GM23338 (cell line): ENCODE results near the gene ZBTB7C. TPM values are rescaled to one million over a fixed set of nuclear protein-coding genes. Genes with fewer than 3 reads are reported as not detected.

Experiments
- ATAC-seq: fragments of 200-7000 bp; cut with Tn5 transposase; 3 replicates; pipeline ENCODE4 v1.9.1; 2020
- DNase-seq: peaks from one replicate; pipeline ENCODE4 v3.0.0-alpha.2; 2015; ENCODE audit warnings: low spot score
- H2AFZ ChIP-seq: fragments of 200-600 bp; sonication (generic); 2 replicates; pipeline ENCODE4 v1.8.0; 2016; ENCODE audit warnings: antibody characterized with exemption, mild to moderate bottlenecking, moderate library complexity
- H3F3A ChIP-seq: fragments of 200-600 bp; sonication (generic); replicated peaks from 2 replicates; pipeline ENCODE4 v1.8.0; 2017; ENCODE audit warnings: antibody characterized with exemption, mixed run types, low read depth
- H3K27ac ChIP-seq: fragments of 200-600 bp; sonication (generic); 2 replicates; pipeline ENCODE4 v1.6.1; 2016; ENCODE audit warnings: low read depth
- H3K27me3 ChIP-seq: fragments of 200-600 bp; sonication (generic); 2 replicates; pipeline ENCODE4 v1.8.0; 2016; ENCODE audit warnings: mild to moderate bottlenecking, mixed run types, moderate library complexity; ENCODE audit not compliant: insufficient read depth
- H3K36me3 ChIP-seq: fragments of 200-600 bp; sonication (generic); 2 replicates; pipeline ENCODE4 v1.8.0; 2016; ENCODE audit warnings: mild to moderate bottlenecking; ENCODE audit not compliant: insufficient read depth
- H3K4me1 ChIP-seq: fragments of 200-600 bp; sonication (generic); 2 replicates; pipeline ENCODE4 v1.8.0; 2016; ENCODE audit warnings: mild to moderate bottlenecking, moderate library complexity; ENCODE audit not compliant: insufficient read depth
- H3K4me2 ChIP-seq: fragments of 200-600 bp; sonication (generic); 2 replicates; pipeline ENCODE4 v1.7.1; 2017; ENCODE audit warnings: mixed run types
- H3K4me3 ChIP-seq: fragments of 200-600 bp; sonication (generic); 2 replicates; pipeline ENCODE4 v1.6.1; 2016; ENCODE audit warnings: mixed run types
- H3K79me2 ChIP-seq: fragments of 200-600 bp; sonication (generic); replicated peaks from 2 replicates; pipeline ENCODE4 v1.8.0; 2017; ENCODE audit warnings: mild to moderate bottlenecking; ENCODE audit not compliant: insufficient read depth
- H3K9me2 ChIP-seq: fragments of 200-600 bp; sonication (generic); 2 replicates; pipeline ENCODE4 v1.8.0; 2017; ENCODE audit not compliant: insufficient read depth
- H4K20me1 ChIP-seq: fragments of 200-600 bp; sonication (generic); replicated peaks from 2 replicates; pipeline ENCODE4 v1.8.0; 2017; ENCODE audit warnings: mild to moderate bottlenecking; ENCODE audit not compliant: insufficient read depth
- H3K27ac Mint-ChIP-seq: 2 replicates; pipeline ENCODE4 v1.8.0; 2020; ENCODE audit warnings: inconsistent platforms, mild to moderate bottlenecking, moderate library complexity, mixed read lengths
- H3K27me3 Mint-ChIP-seq: 3 replicates; pipeline ENCODE4 v1.8.0; 2022; ENCODE audit warnings: low read depth, mild to moderate bottlenecking, moderate library complexity, mixed read lengths, inconsistent platforms; ENCODE audit not compliant: insufficient read depth, poor library complexity
- H3K36me3 Mint-ChIP-seq: 3 replicates; pipeline ENCODE4 v1.8.0; 2021; ENCODE audit warnings: low read depth, mild to moderate bottlenecking, inconsistent platforms, moderate library complexity, mixed read lengths
- H3K4me1 Mint-ChIP-seq: 3 replicates; pipeline ENCODE4 v1.8.0; 2020; ENCODE audit warnings: mild to moderate bottlenecking, inconsistent platforms, mixed read lengths
- H3K4me3 Mint-ChIP-seq: 3 replicates; pipeline ENCODE4 v1.8.0; 2021; ENCODE audit warnings: moderate library complexity, mild to moderate bottlenecking, inconsistent platforms, mixed read lengths
- H3K9me3 Mint-ChIP-seq: 3 replicates; pipeline ENCODE4 v1.8.0; 2020; ENCODE audit warnings: moderate library complexity, mild to moderate bottlenecking, inconsistent platforms, mixed read lengths
- CREB1 ChIP-seq: fragments of 250-450 bp; sonication (Bioruptor Pico); IDR thresholded peaks from 2 replicates; pipeline ENCODE4 v1.5.0; 2020; ENCODE audit warnings: low read depth, mild to moderate bottlenecking, moderate library complexity
- EZH2 ChIP-seq: fragments of 200-600 bp; sonication (generic); IDR thresholded peaks from one replicate; pipeline ENCODE4 v1.8.0; 2017; ENCODE audit warnings: antibody characterized with exemption, mild to moderate bottlenecking, low read depth; ENCODE audit not compliant: unreplicated experiment
- EZH2phosphoT487 ChIP-seq: fragments of 200-600 bp; sonication (generic); IDR thresholded peaks from one replicate; pipeline ENCODE4 v1.8.1; 2018; ENCODE audit warnings: antibody characterized with exemption; ENCODE audit not compliant: unreplicated experiment
- JUNB ChIP-seq: IDR thresholded peaks from one replicate; pipeline ENCODE4 v1.6.1; 2016; ENCODE audit warnings: antibody characterized with exemption; ENCODE audit not compliant: unreplicated experiment
- NANOG ChIP-seq: IDR thresholded peaks from 2 replicates; pipeline ENCODE4 v1.6.1; 2016; ENCODE audit warnings: antibody characterized with exemption, borderline replicate concordance
- POLR2AphosphoS5 ChIP-seq: IDR thresholded peaks from 2 replicates; pipeline ENCODE4 v1.6.1; 2016; ENCODE audit warnings: antibody characterized with exemption, low read depth
- STAT1 ChIP-seq: IDR thresholded peaks from one replicate; pipeline ENCODE4 v1.6.1; 2016; ENCODE audit warnings: antibody characterized with exemption; ENCODE audit not compliant: unreplicated experiment
- ZNF114 ChIP-seq: fragments of 250-450 bp; sonication (Bioruptor Pico); IDR thresholded peaks from 2 replicates; pipeline ENCODE4 v1.5.0; 2020; ENCODE audit warnings: mild to moderate bottlenecking, moderate library complexity
- ZNF331 ChIP-seq: fragments of 250-450 bp; sonication (Bioruptor Pico); IDR thresholded peaks from 2 replicates; pipeline ENCODE4 v1.5.0; 2020; ENCODE audit warnings: low read depth, mild to moderate bottlenecking, moderate library complexity
- polyA plus RNA-seq: library from polyadenylated mRNA; unstranded; fragments of >200 nt; fragmentation: Nextera tagmentation; extraction: Ambion mirVana; gene quantifications from 2 replicates; pipeline ENCODE4 v1.2.1, GENCODE V29; 2016
- total RNA-seq: library from RNA; depleted of rRNA; stranded (reverse); fragments of >200 nt; shearing (Covaris generic); gene quantifications from 2 replicates; pipeline ENCODE4 v1.2.3, GENCODE V29; 2014
- TF ChIP-seq, protein P1 (sequence below): IDR thresholded peaks from 2 replicates; pipeline ENCODE4 v1.6.1; 2016; ENCODE audit warnings: antibody characterized with exemption
- TF ChIP-seq, protein P2 (sequence below): IDR thresholded peaks from one replicate; pipeline ENCODE4 v1.6.1; 2018; ENCODE audit warnings: antibody characterized with exemption; ENCODE audit not compliant: unreplicated experiment
- TF ChIP-seq, protein P3 (sequence below), 2 experiments: fragments of 200-600 bp in 1 of 2; sonication (generic) in 1 of 2; conservative IDR thresholded peaks; 2 replicates each; pipeline versions ENCODE4 v1.5.1 to v1.6.1; 2016 to 2017; ENCODE audit warnings: antibody characterized with exemption in 2 of 2, low read depth in 2 of 2, mild to moderate bottlenecking in 2 of 2, moderate library complexity in 1 of 2
- TF ChIP-seq, protein P4 (sequence below): fragments of 250-450 bp; sonication (Bioruptor Pico); IDR thresholded peaks from 2 replicates; pipeline ENCODE4 v1.5.0; 2020; ENCODE audit warnings: mild to moderate bottlenecking, moderate library complexity

The ZBTB7C gene
- total and polyA plus RNA-seq, 2 experiments from 2014 or later = 0.03 to 0.14 TPM

DNA sequence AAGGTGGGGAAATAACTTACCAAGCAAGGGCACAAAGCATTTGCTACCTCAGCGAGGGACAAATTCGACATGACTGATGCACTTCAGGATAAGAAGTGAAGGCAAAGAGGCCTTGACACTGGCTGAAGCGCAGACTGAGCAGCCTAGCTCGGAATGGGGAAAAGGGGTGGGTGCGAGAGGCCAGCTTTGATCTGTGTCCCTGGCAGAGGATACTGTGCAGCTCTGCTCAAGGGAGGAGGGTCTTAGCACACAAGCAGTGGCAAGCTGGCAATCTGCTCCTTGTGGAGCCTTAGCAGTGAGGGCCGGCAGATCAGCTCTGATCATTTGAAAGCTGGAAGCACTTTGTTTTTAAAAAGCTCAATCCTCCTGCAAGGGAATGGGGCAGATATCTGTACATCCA lies 222.3 kb downstream of the ZBTB7C start:
- H3K4me3 ChIP-seq = no peak overlapping the region
- no peak overlapping the region for H2AFZ ChIP-seq
- ATAC-seq (no peak), DNase-seq (no peak)
- no peak overlapping the region for H3K4me2 ChIP-seq
- H3K4me1 ChIP-seq = peaks cover under 1% of the 10 kb centered on the region; the same call in 1 of the 2 replicates
- no peak overlapping the region for H3K27ac Mint-ChIP-seq
- H3K79me2 ChIP-seq = no peaks in the 10 kb centered on the region
- peaks cover 11% of the 10 kb centered on the region for H3K4me1 Mint-ChIP-seq
- peaks cover 3% of the 10 kb centered on the region for H3K27me3 Mint-ChIP-seq
- H3K9me3 Mint-ChIP-seq = no peaks in the 10 kb centered on the region
- no peaks in the 10 kb centered on the region for H3K36me3 ChIP-seq
- no peak for TF ChIP-seq POLR2AphosphoS5
- TF ChIP-seq, protein P1, sequence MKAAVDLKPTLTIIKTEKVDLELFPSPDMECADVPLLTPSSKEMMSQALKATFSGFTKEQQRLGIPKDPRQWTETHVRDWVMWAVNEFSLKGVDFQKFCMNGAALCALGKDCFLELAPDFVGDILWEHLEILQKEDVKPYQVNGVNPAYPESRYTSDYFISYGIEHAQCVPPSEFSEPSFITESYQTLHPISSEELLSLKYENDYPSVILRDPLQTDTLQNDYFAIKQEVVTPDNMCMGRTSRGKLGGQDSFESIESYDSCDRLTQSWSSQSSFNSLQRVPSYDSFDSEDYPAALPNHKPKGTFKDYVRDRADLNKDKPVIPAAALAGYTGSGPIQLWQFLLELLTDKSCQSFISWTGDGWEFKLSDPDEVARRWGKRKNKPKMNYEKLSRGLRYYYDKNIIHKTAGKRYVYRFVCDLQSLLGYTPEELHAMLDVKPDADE = no peak
- TF ChIP-seq, protein P2, sequence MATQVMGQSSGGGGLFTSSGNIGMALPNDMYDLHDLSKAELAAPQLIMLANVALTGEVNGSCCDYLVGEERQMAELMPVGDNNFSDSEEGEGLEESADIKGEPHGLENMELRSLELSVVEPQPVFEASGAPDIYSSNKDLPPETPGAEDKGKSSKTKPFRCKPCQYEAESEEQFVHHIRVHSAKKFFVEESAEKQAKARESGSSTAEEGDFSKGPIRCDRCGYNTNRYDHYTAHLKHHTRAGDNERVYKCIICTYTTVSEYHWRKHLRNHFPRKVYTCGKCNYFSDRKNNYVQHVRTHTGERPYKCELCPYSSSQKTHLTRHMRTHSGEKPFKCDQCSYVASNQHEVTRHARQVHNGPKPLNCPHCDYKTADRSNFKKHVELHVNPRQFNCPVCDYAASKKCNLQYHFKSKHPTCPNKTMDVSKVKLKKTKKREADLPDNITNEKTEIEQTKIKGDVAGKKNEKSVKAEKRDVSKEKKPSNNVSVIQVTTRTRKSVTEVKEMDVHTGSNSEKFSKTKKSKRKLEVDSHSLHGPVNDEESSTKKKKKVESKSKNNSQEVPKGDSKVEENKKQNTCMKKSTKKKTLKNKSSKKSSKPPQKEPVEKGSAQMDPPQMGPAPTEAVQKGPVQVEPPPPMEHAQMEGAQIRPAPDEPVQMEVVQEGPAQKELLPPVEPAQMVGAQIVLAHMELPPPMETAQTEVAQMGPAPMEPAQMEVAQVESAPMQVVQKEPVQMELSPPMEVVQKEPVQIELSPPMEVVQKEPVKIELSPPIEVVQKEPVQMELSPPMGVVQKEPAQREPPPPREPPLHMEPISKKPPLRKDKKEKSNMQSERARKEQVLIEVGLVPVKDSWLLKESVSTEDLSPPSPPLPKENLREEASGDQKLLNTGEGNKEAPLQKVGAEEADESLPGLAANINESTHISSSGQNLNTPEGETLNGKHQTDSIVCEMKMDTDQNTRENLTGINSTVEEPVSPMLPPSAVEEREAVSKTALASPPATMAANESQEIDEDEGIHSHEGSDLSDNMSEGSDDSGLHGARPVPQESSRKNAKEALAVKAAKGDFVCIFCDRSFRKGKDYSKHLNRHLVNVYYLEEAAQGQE = no peak
- TF ChIP-seq, protein P3, sequence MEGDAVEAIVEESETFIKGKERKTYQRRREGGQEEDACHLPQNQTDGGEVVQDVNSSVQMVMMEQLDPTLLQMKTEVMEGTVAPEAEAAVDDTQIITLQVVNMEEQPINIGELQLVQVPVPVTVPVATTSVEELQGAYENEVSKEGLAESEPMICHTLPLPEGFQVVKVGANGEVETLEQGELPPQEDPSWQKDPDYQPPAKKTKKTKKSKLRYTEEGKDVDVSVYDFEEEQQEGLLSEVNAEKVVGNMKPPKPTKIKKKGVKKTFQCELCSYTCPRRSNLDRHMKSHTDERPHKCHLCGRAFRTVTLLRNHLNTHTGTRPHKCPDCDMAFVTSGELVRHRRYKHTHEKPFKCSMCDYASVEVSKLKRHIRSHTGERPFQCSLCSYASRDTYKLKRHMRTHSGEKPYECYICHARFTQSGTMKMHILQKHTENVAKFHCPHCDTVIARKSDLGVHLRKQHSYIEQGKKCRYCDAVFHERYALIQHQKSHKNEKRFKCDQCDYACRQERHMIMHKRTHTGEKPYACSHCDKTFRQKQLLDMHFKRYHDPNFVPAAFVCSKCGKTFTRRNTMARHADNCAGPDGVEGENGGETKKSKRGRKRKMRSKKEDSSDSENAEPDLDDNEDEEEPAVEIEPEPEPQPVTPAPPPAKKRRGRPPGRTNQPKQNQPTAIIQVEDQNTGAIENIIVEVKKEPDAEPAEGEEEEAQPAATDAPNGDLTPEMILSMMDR (conservative IDR thresholded peaks at IDR 0.05; ENCODE audit: low read depth in 2 of 2) = no peak
- TF ChIP-seq NANOG = no peak
- TF ChIP-seq CREB1 (CRISPR knock-in tag) = no peak
- no peak for TF ChIP-seq STAT1
- TF ChIP-seq ZNF331 (CRISPR knock-in tag) = no peak
- TF ChIP-seq ZNF114 (CRISPR knock-in tag) = no peak
- TF ChIP-seq EZH2 = no peak
- TF ChIP-seq JUNB = no peak
- TF ChIP-seq EZH2phosphoT487 = no peak
- TF ChIP-seq, protein P4, sequence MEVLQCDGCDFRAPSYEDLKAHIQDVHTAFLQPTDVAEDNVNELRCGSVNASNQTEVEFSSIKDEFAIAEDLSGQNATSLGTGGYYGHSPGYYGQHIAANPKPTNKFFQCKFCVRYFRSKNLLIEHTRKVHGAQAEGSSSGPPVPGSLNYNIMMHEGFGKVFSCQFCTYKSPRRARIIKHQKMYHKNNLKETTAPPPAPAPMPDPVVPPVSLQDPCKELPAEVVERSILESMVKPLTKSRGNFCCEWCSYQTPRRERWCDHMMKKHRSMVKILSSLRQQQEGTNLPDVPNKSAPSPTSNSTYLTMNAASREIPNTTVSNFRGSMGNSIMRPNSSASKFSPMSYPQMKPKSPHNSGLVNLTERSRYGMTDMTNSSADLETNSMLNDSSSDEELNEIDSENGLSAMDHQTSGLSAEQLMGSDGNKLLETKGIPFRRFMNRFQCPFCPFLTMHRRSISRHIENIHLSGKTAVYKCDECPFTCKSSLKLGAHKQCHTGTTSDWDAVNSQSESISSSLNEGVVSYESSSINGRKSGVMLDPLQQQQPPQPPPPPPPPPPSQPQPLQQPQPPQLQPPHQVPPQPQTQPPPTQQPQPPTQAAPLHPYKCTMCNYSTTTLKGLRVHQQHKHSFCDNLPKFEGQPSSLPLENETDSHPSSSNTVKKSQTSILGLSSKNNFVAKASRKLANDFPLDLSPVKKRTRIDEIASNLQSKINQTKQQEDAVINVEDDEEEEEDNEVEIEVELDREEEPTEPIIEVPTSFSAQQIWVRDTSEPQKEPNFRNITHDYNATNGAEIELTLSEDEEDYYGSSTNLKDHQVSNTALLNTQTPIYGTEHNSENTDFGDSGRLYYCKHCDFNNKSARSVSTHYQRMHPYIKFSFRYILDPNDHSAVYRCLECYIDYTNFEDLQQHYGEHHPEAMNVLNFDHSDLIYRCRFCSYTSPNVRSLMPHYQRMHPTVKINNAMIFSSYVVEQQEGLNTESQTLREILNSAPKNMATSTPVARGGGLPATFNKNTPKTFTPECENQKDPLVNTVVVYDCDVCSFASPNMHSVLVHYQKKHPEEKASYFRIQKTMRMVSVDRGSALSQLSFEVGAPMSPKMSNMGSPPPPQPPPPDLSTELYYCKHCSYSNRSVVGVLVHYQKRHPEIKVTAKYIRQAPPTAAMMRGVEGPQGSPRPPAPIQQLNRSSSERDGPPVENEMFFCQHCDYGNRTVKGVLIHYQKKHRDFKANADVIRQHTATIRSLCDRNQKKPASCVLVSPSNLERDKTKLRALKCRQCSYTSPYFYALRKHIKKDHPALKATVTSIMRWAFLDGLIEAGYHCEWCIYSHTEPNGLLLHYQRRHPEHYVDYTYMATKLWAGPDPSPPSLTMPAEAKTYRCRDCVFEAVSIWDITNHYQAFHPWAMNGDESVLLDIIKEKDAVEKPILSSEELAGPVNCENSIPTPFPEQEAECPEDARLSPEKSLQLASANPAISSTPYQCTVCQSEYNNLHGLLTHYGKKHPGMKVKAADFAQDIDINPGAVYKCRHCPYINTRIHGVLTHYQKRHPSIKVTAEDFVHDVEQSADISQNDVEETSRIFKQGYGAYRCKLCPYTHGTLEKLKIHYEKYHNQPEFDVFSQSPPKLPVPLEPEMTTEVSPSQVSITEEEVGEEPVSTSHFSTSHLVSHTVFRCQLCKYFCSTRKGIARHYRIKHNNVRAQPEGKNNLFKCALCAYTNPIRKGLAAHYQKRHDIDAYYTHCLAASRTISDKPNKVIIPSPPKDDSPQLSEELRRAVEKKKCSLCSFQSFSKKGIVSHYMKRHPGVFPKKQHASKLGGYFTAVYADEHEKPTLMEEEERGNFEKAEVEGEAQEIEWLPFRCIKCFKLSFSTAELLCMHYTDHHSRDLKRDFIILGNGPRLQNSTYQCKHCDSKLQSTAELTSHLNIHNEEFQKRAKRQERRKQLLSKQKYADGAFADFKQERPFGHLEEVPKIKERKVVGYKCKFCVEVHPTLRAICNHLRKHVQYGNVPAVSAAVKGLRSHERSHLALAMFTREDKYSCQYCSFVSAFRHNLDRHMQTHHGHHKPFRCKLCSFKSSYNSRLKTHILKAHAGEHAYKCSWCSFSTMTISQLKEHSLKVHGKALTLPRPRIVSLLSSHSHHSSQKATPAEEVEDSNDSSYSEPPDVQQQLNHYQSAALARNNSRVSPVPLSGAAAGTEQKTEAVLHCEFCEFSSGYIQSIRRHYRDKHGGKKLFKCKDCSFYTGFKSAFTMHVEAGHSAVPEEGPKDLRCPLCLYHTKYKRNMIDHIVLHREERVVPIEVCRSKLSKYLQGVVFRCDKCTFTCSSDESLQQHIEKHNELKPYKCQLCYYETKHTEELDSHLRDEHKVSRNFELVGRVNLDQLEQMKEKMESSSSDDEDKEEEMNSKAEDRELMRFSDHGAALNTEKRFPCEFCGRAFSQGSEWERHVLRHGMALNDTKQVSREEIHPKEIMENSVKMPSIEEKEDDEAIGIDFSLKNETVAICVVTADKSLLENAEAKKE = no peak
- no peaks in the 10 kb centered on the region; the same call in 1 of the 2 replicates for H4K20me1 ChIP-seq
- no peak overlapping the region for H3K4me3 Mint-ChIP-seq
- no peaks in the 10 kb centered on the region for H3K27me3 ChIP-seq
- H3K36me3 Mint-ChIP-seq = no peaks in the 10 kb centered on the region
- H3K9me2 ChIP-seq = no peaks in the 10 kb centered on the region
- H3K27ac ChIP-seq = no peak overlapping the region
- H3F3A ChIP-seq = no peaks in the 10 kb centered on the region
